Stimulated activated CD8-positive, alpha-beta memory T cell treated with anti-CD3 and anti-CD28 coated beads, Interleukin-2, amount 100 ng/mL, for 1 hour (primary cell): ENCODE measurements around the gene S1PR4.
"Not testable (repeated sequence)": the region's sequence is repeated elsewhere in the genome, so short reads cannot be mapped to it uniquely, and the experiment has no call there.

ENCODE experiments used
- DNase-seq, 2 donors: peaks; one replicate each; pipeline ENCODE4 v3.0.0-alpha.2; 2020; ENCODE audit warnings: low read depth in 2 of 2

Gene S1PR4

DNA sequence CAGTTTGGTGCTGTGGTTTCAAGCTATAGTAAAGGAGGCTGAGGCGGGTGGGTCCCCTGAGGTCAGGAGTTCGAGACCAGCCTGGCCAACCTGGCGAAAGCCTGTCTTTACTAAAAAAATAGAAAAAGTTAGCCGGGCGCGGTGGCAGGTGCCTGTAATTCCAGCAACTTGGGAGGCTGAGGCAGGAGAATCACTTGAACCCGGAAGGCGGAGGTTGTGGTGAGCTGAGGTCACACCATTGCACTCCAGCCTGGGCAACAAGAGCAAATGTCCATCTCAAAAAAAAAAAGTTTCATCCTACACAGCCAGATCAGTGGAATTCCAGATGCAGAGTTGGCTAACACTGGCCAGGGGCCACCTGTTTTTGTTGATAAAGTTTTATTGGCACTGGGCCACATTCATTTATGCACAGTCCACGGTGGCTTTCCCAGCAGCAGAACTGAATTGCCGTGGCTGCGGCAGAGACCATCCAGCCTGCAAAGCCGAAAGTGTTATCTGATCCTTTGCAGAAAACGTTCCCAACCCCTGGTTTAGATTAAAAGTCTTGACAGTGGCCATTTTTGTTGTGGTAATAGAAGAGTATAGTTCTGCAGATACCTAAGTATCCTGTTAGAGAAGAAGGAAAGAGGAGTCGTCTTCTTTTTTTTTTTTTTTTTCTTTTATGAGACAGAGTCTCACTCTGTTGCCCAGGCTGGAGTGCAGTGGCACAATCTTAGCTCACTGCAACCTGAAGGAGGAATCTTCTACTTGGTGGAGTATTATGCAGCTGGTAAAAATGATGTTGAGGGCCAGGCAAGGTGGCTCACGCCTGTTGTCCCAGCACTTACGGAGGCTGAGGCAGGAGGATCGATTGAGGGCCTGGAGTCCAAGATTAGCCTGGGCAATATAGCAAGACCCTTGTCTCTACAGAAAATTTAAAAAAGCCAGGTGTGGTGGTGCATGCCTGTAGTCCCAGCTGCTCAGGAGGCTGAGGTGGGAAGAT, 15.8 kb downstream of the S1PR4 start:
- no peak for DNase-seq

DNA sequence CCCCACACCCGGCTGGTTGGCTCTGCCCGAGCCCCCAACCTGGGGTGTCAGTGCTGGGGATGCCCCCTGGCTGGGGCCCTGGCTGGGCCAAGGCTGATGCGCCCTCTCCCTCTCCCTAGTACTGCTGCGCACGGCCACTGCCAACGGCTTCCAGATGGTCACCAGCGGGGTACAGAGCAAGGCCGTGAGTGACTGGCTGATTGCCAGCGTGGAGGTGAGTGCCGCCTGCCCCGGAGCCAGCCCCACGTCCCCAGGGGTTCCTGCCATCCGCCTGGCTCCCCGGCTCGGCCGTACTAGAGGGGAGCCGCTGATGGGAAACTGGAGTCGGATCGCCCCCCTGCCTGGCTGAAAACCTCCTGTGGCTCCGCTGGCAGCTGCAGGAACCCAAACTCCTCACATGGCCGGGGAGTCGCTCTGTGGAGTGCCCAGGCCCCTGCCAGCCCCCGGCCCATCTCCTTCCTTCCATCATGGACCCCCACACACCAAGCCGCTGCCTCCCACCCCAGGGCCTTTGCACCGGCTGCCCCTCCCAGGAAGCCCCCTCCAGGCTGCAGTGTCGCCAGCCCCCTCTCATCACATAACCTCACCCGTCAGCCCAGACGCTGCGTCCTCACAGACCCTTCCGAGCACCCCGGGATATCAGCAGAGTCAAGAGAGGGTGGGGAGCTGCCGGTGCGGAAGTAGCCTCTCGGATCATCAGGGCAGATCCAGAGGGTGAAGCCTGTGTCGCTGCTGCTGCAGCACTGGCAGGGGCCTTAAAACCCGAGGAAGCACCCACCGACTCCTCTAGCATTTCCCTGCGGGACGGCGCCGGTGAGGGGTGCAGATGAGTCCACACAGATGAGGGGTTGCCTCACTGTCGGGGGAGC, 17.7 kb downstream of the S1PR4 start:
- no peak for DNase-seq

GRCh38 chr19:3196933-3197205, 18.3 kb downstream of the S1PR4 start:
- DNase-seq = no peak

DNA sequence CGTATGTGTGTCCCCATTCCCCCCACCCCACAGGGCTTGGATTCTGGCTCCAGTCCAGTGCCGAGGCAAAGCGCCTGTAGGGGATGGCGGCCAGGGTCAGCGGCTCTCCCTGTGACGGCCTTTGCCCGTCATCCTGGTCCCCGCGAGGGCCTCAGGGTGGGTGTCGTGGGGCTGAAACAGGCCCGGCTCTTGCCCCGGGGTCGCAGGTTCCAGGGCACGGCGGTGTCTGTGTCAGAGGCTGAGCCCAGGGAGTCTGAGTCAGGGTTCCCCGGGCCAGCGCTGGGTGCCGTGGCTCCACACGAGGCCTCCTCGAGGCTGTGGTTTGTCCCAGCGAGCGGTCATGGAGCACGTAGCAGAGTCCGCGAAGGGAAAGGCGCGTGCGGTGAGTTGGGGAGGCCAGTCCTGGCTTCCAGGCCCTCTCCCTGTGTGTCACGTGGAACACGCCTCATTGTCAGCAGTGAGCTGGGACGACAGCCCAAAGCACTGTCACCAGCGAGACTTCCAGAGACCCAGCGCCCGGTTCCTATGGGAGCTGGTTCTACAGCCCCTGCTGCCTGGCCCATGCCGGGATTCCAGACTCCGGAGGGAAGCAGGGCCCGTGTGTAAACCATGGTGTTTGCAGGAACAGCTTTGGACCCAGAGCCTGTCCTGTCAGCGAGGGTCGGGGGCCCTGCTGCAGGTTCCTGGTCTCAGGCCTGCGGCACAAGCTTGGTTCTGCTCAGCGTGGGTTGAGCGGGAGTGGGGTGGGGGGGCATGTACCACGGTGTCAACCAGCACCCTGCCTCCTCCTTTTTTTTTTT, 20.5 kb downstream of the S1PR4 start:
- DNase-seq = no peak

GRCh38 chr19:3201072-3201700, 22.6 kb downstream of the S1PR4 start:
- no peak for DNase-seq

GRCh38 chr19:3201911-3202310, 23.3 kb downstream of the S1PR4 start:
- DNase-seq = no peak

GRCh38 chr19:3202346-3202745, 23.8 kb downstream of the S1PR4 start:
- DNase-seq = no peak

- not testable (repeated sequence) for DNase-seq
These were observed 24.3 kb downstream of the S1PR4 start for GRCh38 chr19:3202895-3203294.

- DNase-seq = no peak
These were observed 25.5 kb downstream of the S1PR4 start for GRCh38 chr19:3203805-3204645.

DNA sequence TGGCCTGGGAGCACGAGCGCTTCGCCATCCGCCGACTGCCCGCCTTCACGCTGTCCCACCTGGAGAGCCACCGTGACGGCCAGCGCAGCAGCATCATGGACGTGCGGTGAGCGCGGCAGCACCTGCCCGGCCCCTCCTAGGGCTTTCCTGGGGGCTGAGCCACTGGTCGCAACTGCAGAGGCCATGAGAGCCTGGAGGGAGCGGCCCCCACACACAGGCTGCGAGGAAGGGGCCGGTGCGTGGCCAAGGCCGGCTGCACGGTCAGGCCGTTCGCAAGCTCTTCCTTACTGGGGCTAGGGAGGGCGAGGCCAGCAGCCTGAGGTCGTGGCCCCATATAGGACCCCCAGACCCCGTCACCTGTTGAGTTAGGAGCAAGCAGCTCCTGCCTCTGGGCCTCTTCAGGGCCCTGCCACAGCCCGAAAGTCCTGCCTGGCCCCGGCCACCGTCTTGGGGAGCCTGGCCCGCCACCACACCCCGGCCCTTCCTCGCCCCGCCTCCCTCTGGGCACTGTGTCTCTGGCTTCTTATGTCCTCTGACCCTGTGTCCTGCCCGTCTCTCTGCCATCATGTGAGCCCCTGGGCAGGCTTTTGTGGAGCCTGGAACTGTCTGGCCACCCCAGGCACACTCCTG, 26.2 kb downstream of the S1PR4 start:
- DNase-seq = no peak

- no peak for DNase-seq
These were observed 27.8 kb downstream of the S1PR4 start for GRCh38 chr19:3206216-3206953.

- no peak for DNase-seq
These were observed 29.1 kb downstream of the S1PR4 start for GRCh38 chr19:3207461-3208242.

DNA sequence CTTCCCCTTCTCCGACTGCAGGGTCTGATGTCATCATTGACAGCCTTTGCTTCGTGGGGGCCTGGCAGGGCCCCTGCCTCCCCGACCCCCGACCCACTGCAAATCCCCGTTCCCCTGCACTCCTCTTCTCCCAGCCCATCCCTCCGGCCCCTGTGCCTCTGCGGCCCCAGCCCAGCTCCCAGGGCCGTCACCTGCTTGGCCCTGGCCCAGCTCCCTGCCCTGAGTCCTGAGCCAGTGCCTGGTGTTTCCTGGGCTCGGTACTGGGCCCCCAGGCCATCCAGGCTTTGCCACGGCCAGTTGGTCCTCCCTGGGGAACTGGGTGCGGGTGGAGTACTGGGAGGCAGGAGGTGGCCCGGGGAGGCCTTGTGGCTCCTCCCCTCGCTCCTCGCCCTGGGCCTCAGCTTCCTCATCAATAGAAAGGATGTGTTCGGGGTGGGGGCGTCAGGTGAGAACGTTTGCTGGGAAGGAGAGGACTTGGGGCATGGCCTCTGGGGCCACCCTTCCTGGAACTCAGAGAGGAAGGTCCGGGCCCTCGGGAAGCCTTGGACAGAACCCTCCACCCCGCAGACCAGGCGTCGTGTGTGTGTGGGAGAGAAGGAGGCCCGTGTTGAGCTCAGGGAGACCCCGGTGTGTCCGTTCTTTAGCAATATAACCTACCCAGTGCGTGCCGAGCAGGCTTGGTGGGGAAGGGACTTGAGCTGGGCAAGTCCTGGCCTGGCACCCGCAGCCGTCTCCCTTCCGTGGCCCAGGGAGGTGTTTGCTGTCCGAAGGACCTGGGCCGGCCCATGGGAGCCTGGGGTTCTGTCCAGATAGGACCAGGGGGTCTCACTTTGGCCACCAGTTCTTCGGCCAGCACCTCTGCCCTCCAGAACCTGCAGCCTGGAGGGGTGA, 30.0 kb downstream of the S1PR4 start:
- DNase-seq = no peak

DNA sequence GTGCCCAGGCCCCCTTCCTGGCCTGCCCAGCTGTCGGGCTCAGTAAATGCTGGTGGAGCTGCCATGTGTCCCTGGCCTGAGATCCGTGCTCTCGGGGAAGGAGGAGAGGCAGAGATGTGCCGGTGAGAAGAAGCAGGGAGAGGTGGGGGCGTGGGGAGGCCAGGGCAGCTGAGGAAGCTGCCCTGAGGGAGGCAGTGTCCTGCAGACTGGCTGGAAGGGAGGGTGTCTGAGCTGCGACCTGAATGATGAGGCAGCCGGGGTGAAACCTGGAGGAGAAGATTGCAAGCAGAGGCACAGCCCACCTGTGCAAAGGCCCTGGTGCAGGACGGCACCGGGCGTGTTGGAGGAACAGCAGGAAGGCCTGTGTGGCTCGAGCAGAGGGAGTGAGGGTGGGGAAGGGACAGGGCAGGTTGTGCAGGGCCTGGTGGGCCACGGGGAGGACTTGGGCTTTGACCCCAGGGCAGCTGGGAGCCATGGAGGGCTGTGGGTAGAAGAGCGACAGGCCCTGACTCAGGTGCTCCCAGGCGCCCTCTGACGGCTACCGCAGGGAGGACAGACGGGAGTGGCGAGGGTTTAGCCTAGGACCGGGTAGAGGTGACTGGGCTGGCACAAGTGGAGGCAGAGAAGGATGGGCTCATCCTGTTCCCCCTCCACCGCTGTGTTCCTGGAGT, 31.9 kb downstream of the S1PR4 start:
- peak; percentile 27 to 51 for DNase-seq

- no peak for DNase-seq
These were observed 32.6 kb downstream of the S1PR4 start for GRCh38 chr19:3211191-3211590.

- DNase-seq = no peak
These were observed 34.6 kb downstream of the S1PR4 start for GRCh38 chr19:3213159-3213558.

DNA sequence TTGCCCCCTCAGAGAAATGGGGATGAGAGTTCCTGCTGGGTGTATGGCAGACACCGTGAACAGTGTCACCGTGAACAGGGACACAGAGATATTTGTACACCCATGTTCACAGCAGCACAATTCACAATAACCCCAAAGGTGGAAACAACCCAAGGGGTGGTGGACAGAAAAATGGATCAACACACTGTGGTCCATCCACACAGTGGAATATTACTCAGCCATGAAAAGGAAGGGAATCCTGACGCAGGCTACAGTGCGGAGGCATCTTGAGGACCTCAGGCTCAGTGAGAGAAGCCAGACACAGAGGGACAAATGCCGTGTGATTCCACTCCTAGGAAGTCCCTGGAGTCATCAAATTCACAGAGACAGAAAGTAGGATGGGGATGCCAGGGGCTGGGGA, 38.3 kb downstream of the S1PR4 start:
- DNase-seq = no peak
